Mesenchymal stem cell (in vitro differentiated cells and primary cell): ENCODE results near the gene EXOC3L1.

Experiments used
- DNase-seq: peaks from one replicate; pipeline ENCODE4 v3.0.0-alpha.2; 2013
- H2AFZ ChIP-seq: one replicate; pipeline ENCODE4 v1.6.1; 2013; ENCODE audit warnings: low read depth, mild to moderate bottlenecking, control low read depth, inconsistent platforms, low read length, moderate library complexity
- H2AK5ac ChIP-seq: 2 replicates; pipeline ENCODE4 v1.6.1; 2013; ENCODE audit warnings: low read length, moderate library complexity, mild to moderate bottlenecking, inconsistent platforms; ENCODE audit not compliant: severe bottlenecking
- H2BK120ac ChIP-seq: one replicate; pipeline ENCODE4 v1.6.1; 2013; ENCODE audit warnings: low read depth, mild to moderate bottlenecking, inconsistent platforms, low read length, moderate library complexity
- H2BK12ac ChIP-seq, 2 experiments: one replicate each; pipeline ENCODE4 v1.6.1; 2013; ENCODE audit warnings: inconsistent platforms in 2 of 2, low read length in 2 of 2, mild to moderate bottlenecking in 2 of 2, moderate library complexity in 2 of 2, control low read depth in 1 of 2
- H2BK15ac ChIP-seq: one replicate; pipeline ENCODE4 v1.6.1; 2013; ENCODE audit warnings: mild to moderate bottlenecking, low read depth, inconsistent platforms; ENCODE audit not compliant: poor library complexity, severe bottlenecking
- H2BK5ac ChIP-seq: 2 replicates; pipeline ENCODE4 v1.6.1; 2013; ENCODE audit warnings: low read depth, mild to moderate bottlenecking, low read length, control low read depth, inconsistent platforms; ENCODE audit not compliant: poor library complexity, severe bottlenecking
- H3K14ac ChIP-seq, 2 experiments: one replicate each; pipeline ENCODE4 v1.6.1; 2013; ENCODE audit warnings: inconsistent platforms in 2 of 2, low read length in 2 of 2, control low read depth in 1 of 2, mild to moderate bottlenecking in 1 of 2, moderate library complexity in 1 of 2
- H3K18ac ChIP-seq, 2 experiments: one replicate each; pipeline ENCODE4 v1.6.1; 2013; ENCODE audit warnings: inconsistent platforms in 2 of 2, low read length in 2 of 2, control low read depth in 1 of 2, low read depth in 1 of 2, mild to moderate bottlenecking in 1 of 2
- H3K23ac ChIP-seq, 2 experiments: one replicate each; pipeline ENCODE4 v1.6.1; 2013; ENCODE audit warnings: inconsistent platforms in 2 of 2, low read length in 2 of 2, mild to moderate bottlenecking in 2 of 2, moderate library complexity in 2 of 2, control low read depth in 1 of 2
- H3K27ac ChIP-seq: 2 replicates; pipeline ENCODE4 v1.5.1; 2013; ENCODE audit warnings: mild to moderate bottlenecking, moderate library complexity, low read length, control low read depth, inconsistent platforms; ENCODE audit not compliant: poor library complexity, severe bottlenecking
- H3K27me3 ChIP-seq, 2 experiments: 2 replicates each; pipeline versions ENCODE4 v1.6.1 to v1.7.0; 2013; ENCODE audit warnings: low read length in 2 of 2, mild to moderate bottlenecking in 2 of 2, moderate library complexity in 2 of 2, control low read depth in 1 of 2, inconsistent platforms in 1 of 2; ENCODE audit not compliant: control insufficient read depth in 1 of 2, insufficient read depth in 1 of 2
- H3K36me3 ChIP-seq, 2 experiments: 2 replicates each; pipeline versions ENCODE4 v1.6.1 to v1.7.0; 2013; ENCODE audit warnings: low read length in 2 of 2, control low read depth in 1 of 2, inconsistent platforms in 1 of 2, low read depth in 1 of 2, mild to moderate bottlenecking in 1 of 2; ENCODE audit not compliant: insufficient read depth in 2 of 2, control insufficient read depth in 1 of 2
- H3K4ac ChIP-seq, 2 experiments: one replicate each; pipeline ENCODE4 v1.6.1; 2013; ENCODE audit warnings: inconsistent platforms in 2 of 2, low read length in 2 of 2, mild to moderate bottlenecking in 2 of 2, moderate library complexity in 2 of 2, control low read depth in 1 of 2, low read depth in 1 of 2
- H3K4me1 ChIP-seq: 2 replicates; pipeline ENCODE4 v1.6.1; 2013; ENCODE audit warnings: low read depth, low read length, control low read depth; ENCODE audit not compliant: control insufficient read depth, insufficient read depth
- H3K4me2 ChIP-seq: 2 replicates; pipeline ENCODE4 v1.6.1; 2013; ENCODE audit warnings: low read length, mild to moderate bottlenecking, inconsistent platforms; ENCODE audit not compliant: poor library complexity, severe bottlenecking
- H3K4me3 ChIP-seq, 2 experiments: 2 replicates each; pipeline versions ENCODE4 v1.5.1 to v1.7.0; 2013; ENCODE audit warnings: low read length in 2 of 2, mild to moderate bottlenecking in 2 of 2, control low read depth in 1 of 2, low read depth in 1 of 2; ENCODE audit not compliant: insufficient read depth in 1 of 2
- H3K79me1 ChIP-seq: replicated peaks from 2 replicates; pipeline ENCODE4 v1.6.1; 2013; ENCODE audit warnings: mild to moderate bottlenecking, control low read depth, low read length, inconsistent platforms; ENCODE audit not compliant: poor library complexity, severe bottlenecking
- H3K9ac ChIP-seq: 2 replicates; pipeline ENCODE4 v1.7.0; 2013; ENCODE audit warnings: mild to moderate bottlenecking, low read length, moderate library complexity
- H3K9me3 ChIP-seq: 2 replicates; pipeline ENCODE4 v1.7.0; 2013; ENCODE audit warnings: mild to moderate bottlenecking, low read length; ENCODE audit not compliant: control insufficient read depth
- H4K8ac ChIP-seq: one replicate; pipeline ENCODE4 v1.6.1; 2013; ENCODE audit warnings: inconsistent platforms, mild to moderate bottlenecking, low read length, moderate library complexity
- H4K91ac ChIP-seq: one replicate; pipeline ENCODE4 v1.6.1; 2013; ENCODE audit warnings: mild to moderate bottlenecking, low read length, inconsistent platforms
- WGBS: methylation state at CpG from one replicate; pipeline ENCODE4 v1.1.7; 2013; ENCODE audit warnings: mixed read lengths; 5-methylcytosine and 5-hydroxymethylcytosine counted together

EXOC3L1 gene

GRCh38 chr16:67237396-67238277 is 47.7 kb upstream of the EXOC3L1 start:
- H3K9ac ChIP-seq = no peak overlapping the region
- H3K14ac ChIP-seq = no peak overlapping the region
- H4K91ac ChIP-seq = no peak overlapping the region
- no peak overlapping the region for H2BK12ac ChIP-seq
- H3K4ac ChIP-seq = no peak overlapping the region
- peaks cover 20% of the 10 kb centered on the region for H3K4me1 ChIP-seq
- no peak overlapping the region for H2AK5ac ChIP-seq
- no peak overlapping the region for H3K4me3 ChIP-seq
- H3K23ac ChIP-seq = no peak overlapping the region
- H3K4me2 ChIP-seq = no peak overlapping the region
- H2BK120ac ChIP-seq = no peak overlapping the region
- H3K18ac ChIP-seq = no peak overlapping the region
- no peaks in the 10 kb centered on the region for H3K9me3 ChIP-seq
- WGBS = 94% methylated on average over 10 of the region's 16 CpGs
- H2BK5ac ChIP-seq = no peak overlapping the region
- no peaks in the 10 kb centered on the region for H3K27me3 ChIP-seq
- H4K8ac ChIP-seq = peak overlapping the region; percentile 19
- DNase-seq = no peak
- no peak overlapping the region for H2AFZ ChIP-seq
- H3K79me1 ChIP-seq = peaks cover 45% of the 10 kb centered on the region
- no peak overlapping the region for H2BK15ac ChIP-seq
- H3K27ac ChIP-seq = no peak overlapping the region
- peaks cover 72 to 76% of the 10 kb centered on the region in 2 experiments for H3K36me3 ChIP-seq

GRCh38 chr16:67236563-67237395 is 46.8 kb upstream of the EXOC3L1 start:
- Histone ChIP-seq H3K27ac (no peak overlapping the region), H2BK120ac (no peak overlapping the region), H3K18ac (no peak overlapping the region), H4K91ac (no peak overlapping the region), H3K79me1 (peaks cover 47% of the 10 kb centered on the region), H2BK12ac (no peak overlapping the region), H2AK5ac (no peak overlapping the region), H2BK15ac (no peak overlapping the region), H2AFZ (no peak overlapping the region), H4K8ac (no peak overlapping the region), H3K4me2 (no peak overlapping the region), H3K14ac (no peak overlapping the region), H3K23ac (no peak overlapping the region), H3K9ac (no peak overlapping the region), H3K4ac (no peak overlapping the region), H3K4me1 (peaks cover 15% of the 10 kb centered on the region), H3K4me3 (no peak overlapping the region), H3K9me3 (no peaks in the 10 kb centered on the region), H2BK5ac (no peak overlapping the region), H3K27me3 (no peaks in the 10 kb centered on the region), H3K36me3 (peaks cover 73 to 77% of the 10 kb centered on the region in 2 experiments)
- DNase-seq = peak; percentile 64
- 87% methylated on average over 48 of the region's 50 CpGs for WGBS

- Histone ChIP-seq H3K36me3 (peaks cover 81 to 84% of the 10 kb centered on the region in 2 experiments), H4K8ac (no peak overlapping the region), H3K23ac (no peak overlapping the region), H2BK12ac (no peak overlapping the region), H3K4ac (no peak overlapping the region), H3K9ac (no peak overlapping the region), H3K4me2 (no peak overlapping the region), H2AK5ac (no peak overlapping the region), H4K91ac (no peak overlapping the region), H3K27ac (no peak overlapping the region), H3K14ac (no peak overlapping the region), H3K79me1 (peaks cover 47% of the 10 kb centered on the region), H3K18ac (no peak overlapping the region), H3K9me3 (no peaks in the 10 kb centered on the region), H3K4me1 (peaks cover 8% of the 10 kb centered on the region), H2BK15ac (no peak overlapping the region), H2BK120ac (no peak overlapping the region), H2AFZ (no peak overlapping the region), H2BK5ac (no peak overlapping the region), H3K27me3 (no peaks in the 10 kb centered on the region), H3K4me3 (no peak overlapping the region)
- 86% methylated on average over 17 of the region's 17 CpGs for WGBS
- DNase-seq = no peak
Observed at GRCh38 chr16:67235816-67236562, 46.1 kb upstream of the EXOC3L1 start.
